ENCODE measurements around the gene MGLL. TPM values are rescaled to one million over a fixed set of nuclear protein-coding genes. Genes with fewer than 3 reads are reported as not detected.

MGLL gene
- total and polyA plus RNA-seq, 9 of the 15 experiments (the other 6 are each of a cell fraction or from before 2014, with no cell fraction given): 0.12 to 0.32 (median 0.18) TPM; not detected in 6

- 35% methylated on average over 11 of the region's 13 CpGs for WGBS (ENCODE audit: insufficient coverage, low coverage, missing lambda C conversion rate)
- Histone ChIP-seq H3K9ac (ENCODE audit: insufficient read depth in 1 of 2, low read depth in 2 of 2, low read length in 2 of 2) (no peak overlapping the region), H3K36me3 (ENCODE audit: control insufficient read depth, insufficient read depth, low read length) (no peaks in the 10 kb centered on the region), H3K4me1 (replicated peaks in 1 of 2; ENCODE audit: control insufficient read depth in 2 of 2, insufficient read depth in 2 of 2, low read length in 2 of 2) (peaks cover 11 to 14% of the 10 kb centered on the region in 2 experiments; a peak in 4 of 5 replicates), H4K20me1 (replicated peaks; ENCODE audit: control insufficient read depth, insufficient read depth, low read length) (no peaks in the 10 kb centered on the region), H2AFZ (ENCODE audit: low read depth, low read length) (no peak overlapping the region), H3K9me1 (ENCODE audit: control insufficient read depth, insufficient read depth, low read length) (peaks cover 2% of the 10 kb centered on the region), H3K27ac (ENCODE audit: extremely low read depth, low read depth, low read length) (no peak overlapping the region), H3K79me2 (ENCODE audit: control insufficient read depth, insufficient read depth, low read length) (no peaks in the 10 kb centered on the region), H3K9me3 (replicated peaks; ENCODE audit: control insufficient read depth, insufficient read depth, low read depth, low read length) (no peaks in the 10 kb centered on the region), H3K4me2 (ENCODE audit: insufficient read depth, low read length) (no peak overlapping the region), H3K4me3 (no peak overlapping the region), H3K27me3 (ENCODE audit: control insufficient read depth in 2 of 2, insufficient read depth in 2 of 2, low read length in 2 of 2) (peaks cover 6 to 29% of the 10 kb centered on the region in 2 experiments; a peak in 4 of 5 replicates)
- no peak for ATAC-seq
- intact Hi-C loops (cut with micrococcal nuclease) (no loop called here), in situ Hi-C loops (cut with MboI) (no loop called here)
- ChIA-PET CTCF (ENCODE audit: low intra/inter-chr PET ratio) (no interaction called here), POLR2A (interaction anchor here (0.7 to 0.8 kb wide), 2 partner anchors 12 to 58 kb away, joined by 3 read pairs; no protein-coding TSS in a partner anchor)
- TF ChIP-seq MAZ (CRISPR knock-in tag; conservative IDR thresholded peaks at IDR 0.05 in 1 of 2, IDR thresholded peaks at IDR 0.05 in 1 of 2): no peak
- TF ChIP-seq CHCHD3 (CRISPR knock-in tag; IDR thresholded peaks at IDR 0.05): no peak
- no peak for TF ChIP-seq POLR2H (tag; IDR thresholded peaks at IDR 0.05; ENCODE audit: low read depth)
- no peak for TF ChIP-seq KLF16 (IDR thresholded peaks at IDR 0.05)
- TF ChIP-seq POLR2B (IDR thresholded peaks at IDR 0.05; ENCODE audit: low read depth, partially characterized antibody): no peak
- no peak for TF ChIP-seq HDAC3 (IDR thresholded peaks at IDR 0.05; ENCODE audit: borderline replicate concordance, partially characterized antibody)
- BruUV-seq (replicated peaks): no TSS peak
- no peak for FAIRE-seq
- no peak for DNase-seq (ENCODE audit: extremely low read depth in 1 of 4, low spot score in 3 of 4)
Observed at GRCh38 chr3:127707851-127708411, 114.4 kb downstream of the MGLL start.
